Activated CD8-positive, alpha-beta T cell treated with anti-CD3 and anti-CD28 coated beads for 36 hours (primary cell): ENCODE data around the gene PPARD. TPM values are rescaled to one million over a fixed set of nuclear protein-coding genes. Genes with fewer than 3 reads are reported as not detected.
A peak's percentile ranks its signal among the peaks of the same experiment; 100 is the strongest.

Experiments
- ATAC-seq: fragments of 200-7000 bp; cut with Tn5 transposase; one replicate; pipeline ENCODE4 v1.10.0; 2021; ENCODE audit warnings: mild to moderate bottlenecking, moderate library complexity
- CTCF ChIA-PET: fragments of 350-600 bp; sonication (Branson Sonifier 250); formaldehyde crosslinking; loops from one replicate; lab custom pipeline; 2021; ENCODE audit warnings: antibody characterized with exemption; lab: Charles Lee
- POLR2A ChIA-PET: fragments of 350-600 bp; sonication (Branson Sonifier 250); formaldehyde crosslinking; loops from one replicate; lab custom pipeline; 2021; ENCODE audit warnings: antibody characterized with exemption; lab: Charles Lee
- DNase-seq: peaks from one replicate; pipeline ENCODE4 v3.0.0-alpha.2; 2020
- H3K27ac Mint-ChIP-seq: one replicate; pipeline ENCODE4 v1.8.0; 2021; ENCODE audit warnings: mild to moderate bottlenecking, mixed read lengths
- H3K27me3 Mint-ChIP-seq: one replicate; pipeline ENCODE4 v1.8.0; 2021; ENCODE audit warnings: mixed read lengths
- H3K36me3 Mint-ChIP-seq: one replicate; pipeline ENCODE4 v1.8.0; 2021; ENCODE audit warnings: low read depth, mixed read lengths
- H3K4me1 Mint-ChIP-seq: one replicate; pipeline ENCODE4 v1.8.0; 2021; ENCODE audit warnings: low read depth, mixed read lengths
- H3K4me3 Mint-ChIP-seq: one replicate; pipeline ENCODE4 v1.8.0; 2021; ENCODE audit warnings: mild to moderate bottlenecking, moderate library complexity, mixed read lengths
- H3K9me3 Mint-ChIP-seq: one replicate; pipeline ENCODE4 v1.8.0; 2021; ENCODE audit warnings: mixed read lengths
- CTCF ChIP-seq: fragments of 200-600 bp; IDR thresholded peaks from one replicate; pipeline ENCODE4 v1.8.0; 2022; ENCODE audit warnings: antibody characterized with exemption, mild to moderate bottlenecking
- intact Hi-C: fragments of 100-400 bp; cut with micrococcal nuclease; formaldehyde crosslinking; loops from one replicate; pipeline ENCODE4 v1.10.0; 2022
- total RNA-seq, 2 experiments: library from RNA; stranded (reverse); gene quantifications; one replicate each; pipeline ENCODE4 v1.2.3, GENCODE V29; 2021

The PPARD gene
- total RNA-seq, 2 experiments from 2014 or later: 26.6 to 26.7 TPM

- CTCF ChIA-PET: interaction anchor here (1.3 to 4.3 kb wide), 2 partner anchors 9 to 40 kb away, joined by 3 to 14 read pairs; no protein-coding TSS in a partner anchor
- Mint-ChIP-seq H3K27ac (no peak overlapping the region), H3K27me3 (no peaks in the 10 kb centered on the region), H3K9me3 (no peaks in the 10 kb centered on the region), H3K4me1 (peaks cover 23% of the 10 kb centered on the region), H3K4me3 (no peak overlapping the region), H3K36me3 (peaks cover 16% of the 10 kb centered on the region)
- no peak for ATAC-seq
- POLR2A ChIA-PET: interaction anchor here (1.3 kb wide), 1 partner anchor 64 kb away, joined by 4 read pairs; no protein-coding TSS in a partner anchor
- TF ChIP-seq CTCF: no peak
- DNase-seq: no peak
- intact Hi-C loops: no loop called here
Observed at GRCh38 chr6:35409245-35409644, 66.9 kb downstream of the PPARD start.

GRCh38 chr6:35410131-35410530, 67.8 kb downstream of the PPARD start:
- H3K4me3 Mint-ChIP-seq: no peak overlapping the region
- ATAC-seq (no peak), DNase-seq (no peak)
- intact Hi-C loops: no loop called here
- peaks cover 16% of the 10 kb centered on the region for H3K36me3 Mint-ChIP-seq
- no peak for TF ChIP-seq CTCF
- H3K4me1 Mint-ChIP-seq: peaks cover 26% of the 10 kb centered on the region
- ChIA-PET POLR2A (interaction anchor here (0.6 kb wide), 1 partner anchor 586 kb away, joined by 3 read pairs; no protein-coding TSS in a partner anchor), CTCF (interaction anchor here (4.3 kb wide), 1 partner anchor 9 kb away, joined by 14 read pairs; no protein-coding TSS in a partner anchor)
- H3K27ac Mint-ChIP-seq: peak overlapping the region; percentile 75
- no peaks in the 10 kb centered on the region for H3K9me3 Mint-ChIP-seq
- H3K27me3 Mint-ChIP-seq: no peaks in the 10 kb centered on the region

DNA sequence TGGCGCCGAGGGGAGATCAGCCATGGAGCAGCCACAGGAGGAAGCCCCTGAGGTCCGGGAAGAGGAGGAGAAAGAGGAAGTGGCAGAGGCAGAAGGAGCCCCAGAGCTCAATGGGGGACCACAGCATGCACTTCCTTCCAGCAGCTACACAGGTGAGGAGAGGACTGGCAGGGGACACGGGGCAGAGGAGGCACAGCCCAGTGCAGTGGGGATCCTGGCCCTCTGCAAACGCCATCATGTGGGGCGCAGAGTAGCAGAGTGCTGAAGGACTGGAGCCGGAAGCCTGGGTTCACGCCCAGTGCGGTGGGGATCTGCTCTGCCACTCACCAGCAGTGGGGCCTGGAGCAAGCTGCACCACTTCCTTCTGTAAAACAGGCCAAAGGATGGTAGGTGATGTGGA, 68.7 kb downstream of the PPARD start:
- DNase-seq (peak; percentile 46), ATAC-seq (peak; percentile 79)
- H3K4me3 Mint-ChIP-seq: peak overlapping the region; percentile 23
- no peak for TF ChIP-seq CTCF
- CTCF ChIA-PET: interaction anchor here (1.2 to 4.3 kb wide), 2 partner anchors 8 to 9 kb away, joined by 3 to 14 read pairs; no protein-coding TSS in a partner anchor
- H3K9me3 Mint-ChIP-seq: no peaks in the 10 kb centered on the region
- H3K27ac Mint-ChIP-seq: peak overlapping the region; percentile 75
- POLR2A ChIA-PET: interaction anchor here (0.7 kb wide), 1 partner anchor 8 kb away, joined by 3 read pairs; no protein-coding TSS in a partner anchor
- peaks cover 22% of the 10 kb centered on the region for H3K36me3 Mint-ChIP-seq
- H3K27me3 Mint-ChIP-seq: no peaks in the 10 kb centered on the region
- H3K4me1 Mint-ChIP-seq: peaks cover 32% of the 10 kb centered on the region
- intact Hi-C loops: no loop called here

DNA sequence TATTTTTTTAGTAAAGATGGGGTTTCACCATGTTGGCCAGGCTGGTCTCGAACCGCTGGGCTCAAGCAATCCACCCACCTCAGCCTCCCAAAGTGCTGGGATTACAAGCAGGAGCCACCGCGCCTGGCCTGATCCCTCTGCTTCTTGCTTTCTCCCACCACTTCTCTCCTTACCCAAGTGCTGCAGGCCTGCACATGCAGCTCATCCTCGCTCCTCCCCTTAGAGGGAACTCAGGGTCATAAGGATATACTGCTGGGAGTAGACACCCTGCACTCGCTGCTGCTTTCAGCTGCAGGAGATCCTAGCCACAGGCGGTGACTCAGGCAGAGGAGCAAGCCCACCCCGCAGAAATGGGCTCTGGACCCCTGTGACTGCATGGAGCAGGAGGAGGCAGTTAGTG, 69.7 kb downstream of the PPARD start:
- ATAC-seq (no peak), DNase-seq (no peak)
- Mint-ChIP-seq H3K27me3 (no peaks in the 10 kb centered on the region), H3K4me3 (no peak overlapping the region), H3K36me3 (peaks cover 25% of the 10 kb centered on the region), H3K9me3 (no peaks in the 10 kb centered on the region), H3K4me1 (peaks cover 33% of the 10 kb centered on the region), H3K27ac (no peak overlapping the region)
- no peak for TF ChIP-seq CTCF
- intact Hi-C loops: no loop called here
- ChIA-PET POLR2A (no interaction called here), CTCF (interaction anchor here (1.1 to 1.2 kb wide), 2 partner anchors 10 to 38 kb away, joined by 3 read pairs; no protein-coding TSS in a partner anchor)

GRCh38 chr6:35413911-35414310, 71.6 kb downstream of the PPARD start:
- H3K9me3 Mint-ChIP-seq: no peaks in the 10 kb centered on the region
- no peak overlapping the region for H3K27ac Mint-ChIP-seq
- H3K36me3 Mint-ChIP-seq: peaks cover 37% of the 10 kb centered on the region
- no peak overlapping the region for H3K4me3 Mint-ChIP-seq
- ATAC-seq: no peak
- ChIA-PET POLR2A (no interaction called here), CTCF (no interaction called here)
- H3K4me1 Mint-ChIP-seq: peaks cover 45% of the 10 kb centered on the region
- H3K27me3 Mint-ChIP-seq: no peaks in the 10 kb centered on the region
- no peak for DNase-seq
- intact Hi-C loops: no loop called here
- TF ChIP-seq CTCF: no peak
